Measurements from ENCODE around the gene FZD7. TPM values are rescaled to one million over a fixed set of nuclear protein-coding genes. Genes with fewer than 3 reads are reported as not detected.

FZD7 gene
- polyA plus RNA-seq, 1 donor (not counting 4 experiments of a cell fraction or from before 2014, with no cell fraction given) = 1.3 TPM

- Histone ChIP-seq H3K79me2 (ENCODE audit: control insufficient read depth, insufficient read depth, low read length) (no peaks in the 10 kb centered on the region), H2AFZ (ENCODE audit: control insufficient read depth, low read length) (no peak overlapping the region), H3K27me3 (ENCODE audit: control insufficient read depth, extremely low read depth, insufficient read depth, low read length) (peaks cover 5% of the 10 kb centered on the region), H3K4me2 (ENCODE audit: control insufficient read depth, extremely low read depth, insufficient read depth, low read depth, low read length) (no peak overlapping the region), H3K4me1 (ENCODE audit: control insufficient read depth, extremely low read depth, insufficient read depth, low read length) (no peaks in the 10 kb centered on the region), H3K36me3 (ENCODE audit: control insufficient read depth in 2 of 2, extremely low read depth in 1 of 2, insufficient read depth in 2 of 2, low read length in 2 of 2) (no peaks in the 10 kb centered on the region), H3K27ac (ENCODE audit: control insufficient read depth, insufficient read depth, low read length) (no peak overlapping the region), H4K20me1 (ENCODE audit: control insufficient read depth, extremely low read depth, insufficient read depth, low read length) (no peaks in the 10 kb centered on the region), H3K4me3 (ENCODE audit: control insufficient read depth in 2 of 3, extremely low read depth in 1 of 3, insufficient read depth in 2 of 3, low read depth in 1 of 3, low read length in 3 of 3) (no peak overlapping the region), H3K9me3 (ENCODE audit: control insufficient read depth, low read depth, low read length) (no peaks in the 10 kb centered on the region), H3K9ac (ENCODE audit: control insufficient read depth, extremely low read depth, insufficient read depth, low read length) (no peak overlapping the region), H3K9me1 (ENCODE audit: control insufficient read depth, extremely low read depth, insufficient read depth, low read length) (no peaks in the 10 kb centered on the region)
- no peak for TF ChIP-seq EZH2 (IDR thresholded peaks at IDR 0.05; ENCODE audit: low read length)
- no peak for TF ChIP-seq CTCF (optimal IDR thresholded peaks at IDR 0.05 in 1 of 3, IDR thresholded peaks at IDR 0.05 in 1 of 3, conservative IDR thresholded peaks at IDR 0.05 in 1 of 3; ENCODE audit: extremely low read depth in 1 of 3, insufficient read depth in 2 of 3, low read length in 3 of 3)
- FAIRE-seq (no peak), DNase-seq (ENCODE audit: low read depth, low spot score) (no peak)
- dilution Hi-C loops (cut with MboI; ENCODE audit: extremely low pct_ligation_motif_present, low sequenced_read_pairs) = no loop called here
Measured at GRCh38 chr2:202084265-202084664, 50.6 kb downstream of the FZD7 start.

Other genes with a start within 250 kb of the FZD7 start
- 0.35 to 1.4 TPM (median 0.96 TPM) in 3 replicates for gene CDK15, start 227.3 kb upstream of the FZD7 start, polyA plus RNA-seq
- gene KIAA2012, start 39.4 kb downstream of the FZD7 start, polyA plus RNA-seq = not detected in 3 replicates
- gene SUMO1, start 204.7 kb downstream of the FZD7 start, polyA plus RNA-seq = 88.2 to 179 TPM (median 100 TPM) in 3 replicates
- 54.2 to 118 TPM (median 66.6 TPM) in 3 replicates for gene NOP58, start 231.9 kb downstream of the FZD7 start, polyA plus RNA-seq

Data from keratinocyte (primary cell).